Trophoblast cell (in vitro differentiated cells and primary cell): Measurements from ENCODE around the gene ARMC9.

Source experiments
- DNase-seq, 2 donors: peaks; one replicate each; pipeline ENCODE4 v3.0.0-alpha.2; 2016
- H2AFZ ChIP-seq: 2 replicates; pipeline ENCODE4 v1.6.1; 2013; ENCODE audit warnings: low read length, moderate library complexity, mild to moderate bottlenecking; ENCODE audit not compliant: insufficient read depth, poor library complexity
- H2AK5ac ChIP-seq: 2 replicates; pipeline ENCODE4 v1.6.1; 2013; ENCODE audit warnings: mild to moderate bottlenecking, low read length
- H2BK120ac ChIP-seq: 2 replicates; pipeline ENCODE4 v1.6.1; 2013; ENCODE audit warnings: low read length, mild to moderate bottlenecking, moderate library complexity; ENCODE audit not compliant: insufficient read depth, poor library complexity
- H2BK12ac ChIP-seq: 2 replicates; pipeline ENCODE4 v1.6.1; 2013; ENCODE audit warnings: mild to moderate bottlenecking, low read length, moderate library complexity
- H2BK5ac ChIP-seq: 2 replicates; pipeline ENCODE4 v1.6.1; 2013; ENCODE audit warnings: low read length, low read depth, moderate library complexity, mild to moderate bottlenecking; ENCODE audit not compliant: poor library complexity
- H3K14ac ChIP-seq: 2 replicates; pipeline ENCODE4 v1.6.1; 2013; ENCODE audit warnings: mild to moderate bottlenecking, low read length
- H3K18ac ChIP-seq: 2 replicates; pipeline ENCODE4 v1.6.1; 2013; ENCODE audit warnings: mild to moderate bottlenecking, low read length
- H3K23ac ChIP-seq: 2 replicates; pipeline ENCODE4 v1.6.1; 2013; ENCODE audit warnings: low read length
- H3K27ac ChIP-seq: 2 replicates; pipeline ENCODE4 v1.5.1; 2013; ENCODE audit warnings: low read depth, mild to moderate bottlenecking, inconsistent platforms, low read length, moderate library complexity
- H3K27me3 ChIP-seq: 2 replicates; pipeline ENCODE4 v1.6.1; 2013; ENCODE audit warnings: inconsistent platforms, mild to moderate bottlenecking, low read length, moderate library complexity; ENCODE audit not compliant: insufficient read depth
- H3K36me3 ChIP-seq, 2 experiments: 1 replicate in 1 of 2; 2 replicates in 1 of 2; pipeline ENCODE4 v1.6.1; 2013; ENCODE audit warnings: low read length in 2 of 2, mild to moderate bottlenecking in 2 of 2, moderate library complexity in 1 of 2; ENCODE audit not compliant: insufficient read depth in 2 of 2, control insufficient read depth in 1 of 2
- H3K4ac ChIP-seq: 2 replicates; pipeline ENCODE4 v1.6.1; 2013; ENCODE audit warnings: low read depth, mild to moderate bottlenecking, low read length, moderate library complexity
- H3K4me1 ChIP-seq, 2 experiments: 1 replicate in 1 of 2; 2 replicates in 1 of 2; pipeline ENCODE4 v1.6.1; 2013; ENCODE audit warnings: low read length in 2 of 2, mild to moderate bottlenecking in 2 of 2, moderate library complexity in 1 of 2; ENCODE audit not compliant: insufficient read depth in 2 of 2, control insufficient read depth in 1 of 2
- H3K4me2 ChIP-seq: 2 replicates; pipeline ENCODE4 v1.6.1; 2013; ENCODE audit warnings: inconsistent platforms, mild to moderate bottlenecking, low read length, moderate library complexity
- H3K4me3 ChIP-seq: 2 replicates; pipeline ENCODE4 v1.5.1; 2013; ENCODE audit warnings: mild to moderate bottlenecking, low read depth, low read length, inconsistent platforms
- H3K79me1 ChIP-seq: one replicate; pipeline ENCODE4 v1.6.1; 2013; ENCODE audit warnings: low read length
- H3K79me2 ChIP-seq: 2 replicates; pipeline ENCODE4 v1.6.1; 2013; ENCODE audit warnings: low read length, mild to moderate bottlenecking; ENCODE audit not compliant: control insufficient read depth, insufficient read depth, poor library complexity
- H3K9ac ChIP-seq: 2 replicates; pipeline ENCODE4 v1.6.1; 2013; ENCODE audit warnings: mild to moderate bottlenecking, low read length
- H3K9me3 ChIP-seq: 2 replicates; pipeline ENCODE4 v1.6.1; 2013; ENCODE audit warnings: low read depth, mild to moderate bottlenecking, control low read depth, inconsistent platforms, low read length; ENCODE audit not compliant: insufficient read depth
- H4K12ac ChIP-seq: 2 replicates; pipeline ENCODE4 v1.6.1; 2013; ENCODE audit warnings: low read depth, mild to moderate bottlenecking, low read length, moderate library complexity
- H4K8ac ChIP-seq: 2 replicates; pipeline ENCODE4 v1.6.1; 2013; ENCODE audit warnings: low read depth, mild to moderate bottlenecking, low read length, moderate library complexity
- H4K91ac ChIP-seq: one replicate; pipeline ENCODE4 v1.6.1; 2013; ENCODE audit warnings: low read depth, mild to moderate bottlenecking, low read length, moderate library complexity
- WGBS: extraction: QIAGEN DNeasy Blood & Tissue Kit; methylation state at CpG from one replicate; pipeline ENCODE4 v1.1.7; 2013; ENCODE audit warnings: missing lambda C conversion rate; ENCODE audit not compliant: insufficient read length, insufficient coverage; ENCODE audit errors: extremely low coverage; 5-methylcytosine and 5-hydroxymethylcytosine counted together

ARMC9 gene

GRCh38 chr2:231411237-231411636, 212.8 kb downstream of the ARMC9 start:
- no peak overlapping the region for H2AFZ ChIP-seq
- H3K36me3 ChIP-seq, result no peaks in the 10 kb centered on the region
- H3K79me2 ChIP-seq, result no peaks in the 10 kb centered on the region
- H4K91ac ChIP-seq, result no peak overlapping the region
- H3K79me1 ChIP-seq, result peaks cover 5% of the 10 kb centered on the region
- peaks cover 4 to 11% of the 10 kb centered on the region in 2 experiments for H3K4me1 ChIP-seq
- no peak overlapping the region for H3K23ac ChIP-seq
- H3K18ac ChIP-seq, result no peak overlapping the region
- H3K4ac ChIP-seq, result no peak overlapping the region
- H2BK120ac ChIP-seq, result no peak overlapping the region
- no peak overlapping the region for H3K9ac ChIP-seq
- H4K12ac ChIP-seq, result no peak overlapping the region
- H2BK12ac ChIP-seq, result no peak overlapping the region
- H4K8ac ChIP-seq, result no peak overlapping the region
- H3K4me3 ChIP-seq, result no peak overlapping the region
- no peak for DNase-seq
- H3K27me3 ChIP-seq, result no peaks in the 10 kb centered on the region
- H3K9me3 ChIP-seq, result peaks cover 3% of the 10 kb centered on the region
- no peak overlapping the region for H2BK5ac ChIP-seq
- no peak overlapping the region for H2AK5ac ChIP-seq
- WGBS, result no CpG with 5 or more reads among the region's 3 CpGs
- no peak overlapping the region for H3K4me2 ChIP-seq
- H3K14ac ChIP-seq, result no peak overlapping the region
- no peak overlapping the region for H3K27ac ChIP-seq

- DNase-seq, result peak; percentile 81 to 89
- peak overlapping the region; percentile 46 for H3K4ac ChIP-seq
- H3K9me3 ChIP-seq, result peaks cover 3% of the 10 kb centered on the region
- peak overlapping the region; percentile 67 for H2BK5ac ChIP-seq
- peaks cover 5% of the 10 kb centered on the region for H3K79me1 ChIP-seq
- no CpG with 5 or more reads among the region's 67 CpGs for WGBS
- peak overlapping the region; percentile 74 for H2BK12ac ChIP-seq
- peak overlapping the region; percentile 74 for H3K18ac ChIP-seq
- H3K27ac ChIP-seq, result peak overlapping the region; percentile 72
- peak overlapping the region; percentile 85 for H2BK120ac ChIP-seq
- H3K4me2 ChIP-seq, result peak overlapping the region; percentile 86
- H4K12ac ChIP-seq, result peak overlapping the region; percentile 13
- H3K23ac ChIP-seq, result no peak overlapping the region
- no peaks in the 10 kb centered on the region for H3K27me3 ChIP-seq
- peak overlapping the region; percentile 71 for H3K9ac ChIP-seq
- H3K36me3 ChIP-seq, result no peaks in the 10 kb centered on the region
- H3K4me3 ChIP-seq, result peak overlapping the region; percentile 82
- no peak overlapping the region for H2AK5ac ChIP-seq
- H4K91ac ChIP-seq, result peak overlapping the region; percentile 93
- peak overlapping the region; percentile 87 for H3K14ac ChIP-seq
- H4K8ac ChIP-seq, result peak overlapping the region; percentile 76
- peak overlapping the region; percentile 77 for H2AFZ ChIP-seq
- no peaks in the 10 kb centered on the region for H3K79me2 ChIP-seq
- peaks cover 4 to 11% of the 10 kb centered on the region in 2 experiments for H3K4me1 ChIP-seq
These were observed 213.6 kb downstream of the ARMC9 start for GRCh38 chr2:231411831-231412617.

- Histone ChIP-seq H3K9me3 (peaks cover 3% of the 10 kb centered on the region), H4K91ac (no peak overlapping the region), H3K27ac (no peak overlapping the region), H4K12ac (no peak overlapping the region), H3K18ac (no peak overlapping the region), H4K8ac (no peak overlapping the region), H3K27me3 (no peaks in the 10 kb centered on the region), H3K4me2 (peak overlapping the region; percentile 7), H3K79me1 (peaks cover 5% of the 10 kb centered on the region), H2AFZ (no peak overlapping the region), H2BK5ac (no peak overlapping the region), H3K36me3 (no peaks in the 10 kb centered on the region), H3K23ac (no peak overlapping the region), H2BK120ac (no peak overlapping the region), H3K4me3 (no peak overlapping the region), H2BK12ac (no peak overlapping the region), H3K14ac (no peak overlapping the region), H3K79me2 (no peaks in the 10 kb centered on the region), H2AK5ac (peak overlapping the region; percentile 24), H3K4me1 (peaks cover 4 to 11% of the 10 kb centered on the region in 2 experiments), H3K9ac (no peak overlapping the region), H3K4ac (no peak overlapping the region)
- no peak for DNase-seq
- no CpG with 5 or more reads among the region's 9 CpGs for WGBS
These were observed 214.2 kb downstream of the ARMC9 start for GRCh38 chr2:231412618-231412963.

GRCh38 chr2:231413456-231413855, 215.0 kb downstream of the ARMC9 start:
- H3K79me2 ChIP-seq, result no peaks in the 10 kb centered on the region
- H3K23ac ChIP-seq, result no peak overlapping the region
- peaks cover 3% of the 10 kb centered on the region for H3K9me3 ChIP-seq
- H3K4me2 ChIP-seq, result no peak overlapping the region
- H3K4ac ChIP-seq, result no peak overlapping the region
- no CpG with 5 or more reads among the region's 6 CpGs for WGBS
- no peak overlapping the region for H3K4me3 ChIP-seq
- no peaks in the 10 kb centered on the region for H3K27me3 ChIP-seq
- no peak overlapping the region for H4K8ac ChIP-seq
- no peak overlapping the region for H2AK5ac ChIP-seq
- no peak overlapping the region for H2BK120ac ChIP-seq
- no peak overlapping the region for H3K18ac ChIP-seq
- no peak overlapping the region for H2BK12ac ChIP-seq
- H3K9ac ChIP-seq, result no peak overlapping the region
- no peak overlapping the region for H2BK5ac ChIP-seq
- H3K27ac ChIP-seq, result no peak overlapping the region
- H4K91ac ChIP-seq, result no peak overlapping the region
- H2AFZ ChIP-seq, result no peak overlapping the region
- no peak overlapping the region for H4K12ac ChIP-seq
- H3K4me1 ChIP-seq, result peaks cover 4 to 11% of the 10 kb centered on the region in 2 experiments
- H3K36me3 ChIP-seq, result no peaks in the 10 kb centered on the region
- H3K14ac ChIP-seq, result no peak overlapping the region
- DNase-seq, result no peak
- peaks cover 5% of the 10 kb centered on the region for H3K79me1 ChIP-seq
